WI38 (cell line): ENCODE measurements around the gene FOXJ3.

Source experiments
- H3K4me3 ChIP-seq: 2 replicates; pipeline ENCODE4 v1.5.1; 2011; ENCODE audit warnings: low read depth, mild to moderate bottlenecking, control low read depth, low read length
- TF ChIP-seq, protein P1 (sequence below): IDR thresholded peaks from 2 replicates; pipeline ENCODE4 v1.5.1; 2012; ENCODE audit warnings: low read depth, mild to moderate bottlenecking, control low read depth, low read length

Gene FOXJ3

DNA sequence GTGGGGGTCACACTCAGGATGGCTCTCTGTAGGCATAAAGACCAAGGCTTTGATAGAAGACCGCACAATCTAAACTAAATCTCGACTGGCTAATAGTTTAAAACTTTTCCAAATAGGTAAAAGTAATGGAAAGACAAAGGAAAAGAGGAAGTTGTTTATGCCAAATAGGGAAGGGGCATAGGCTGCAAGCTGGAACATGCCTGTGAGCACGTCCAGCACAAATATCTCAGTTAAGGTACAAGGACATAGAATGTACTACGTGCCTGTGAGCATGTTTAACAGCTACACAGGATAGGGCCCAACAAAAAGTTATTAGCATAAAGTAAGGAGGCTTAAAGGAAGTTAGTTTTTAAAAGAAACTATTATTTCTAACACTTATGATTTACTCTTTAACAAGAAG lies 142.9 kb downstream of the FOXJ3 start:
- TF ChIP-seq, protein P1, sequence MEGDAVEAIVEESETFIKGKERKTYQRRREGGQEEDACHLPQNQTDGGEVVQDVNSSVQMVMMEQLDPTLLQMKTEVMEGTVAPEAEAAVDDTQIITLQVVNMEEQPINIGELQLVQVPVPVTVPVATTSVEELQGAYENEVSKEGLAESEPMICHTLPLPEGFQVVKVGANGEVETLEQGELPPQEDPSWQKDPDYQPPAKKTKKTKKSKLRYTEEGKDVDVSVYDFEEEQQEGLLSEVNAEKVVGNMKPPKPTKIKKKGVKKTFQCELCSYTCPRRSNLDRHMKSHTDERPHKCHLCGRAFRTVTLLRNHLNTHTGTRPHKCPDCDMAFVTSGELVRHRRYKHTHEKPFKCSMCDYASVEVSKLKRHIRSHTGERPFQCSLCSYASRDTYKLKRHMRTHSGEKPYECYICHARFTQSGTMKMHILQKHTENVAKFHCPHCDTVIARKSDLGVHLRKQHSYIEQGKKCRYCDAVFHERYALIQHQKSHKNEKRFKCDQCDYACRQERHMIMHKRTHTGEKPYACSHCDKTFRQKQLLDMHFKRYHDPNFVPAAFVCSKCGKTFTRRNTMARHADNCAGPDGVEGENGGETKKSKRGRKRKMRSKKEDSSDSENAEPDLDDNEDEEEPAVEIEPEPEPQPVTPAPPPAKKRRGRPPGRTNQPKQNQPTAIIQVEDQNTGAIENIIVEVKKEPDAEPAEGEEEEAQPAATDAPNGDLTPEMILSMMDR = no peak
- H3K4me3 ChIP-seq = no peak overlapping the region

DNA sequence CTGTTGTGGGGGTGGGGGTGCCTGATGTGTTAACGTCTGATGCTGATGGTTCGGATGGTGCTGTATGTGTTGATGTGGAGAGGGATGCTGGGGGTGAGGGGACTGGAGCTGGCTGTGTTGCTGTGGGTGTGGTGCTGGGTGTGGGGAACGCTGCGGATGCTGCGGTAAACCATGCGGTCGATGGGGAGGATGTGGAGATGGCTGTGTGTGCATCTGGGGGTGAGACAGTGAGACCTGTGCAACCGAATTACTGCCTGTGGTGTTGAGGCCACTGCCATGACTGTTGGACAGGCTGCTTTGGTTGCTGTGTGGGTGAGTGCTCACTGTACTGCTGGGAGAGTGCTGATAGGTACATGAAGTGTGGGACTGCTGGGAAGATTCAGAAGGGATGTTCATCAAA lies 143.7 kb downstream of the FOXJ3 start:
- H3K4me3 ChIP-seq = no peak overlapping the region
- TF ChIP-seq, protein P1 = no peak

DNA sequence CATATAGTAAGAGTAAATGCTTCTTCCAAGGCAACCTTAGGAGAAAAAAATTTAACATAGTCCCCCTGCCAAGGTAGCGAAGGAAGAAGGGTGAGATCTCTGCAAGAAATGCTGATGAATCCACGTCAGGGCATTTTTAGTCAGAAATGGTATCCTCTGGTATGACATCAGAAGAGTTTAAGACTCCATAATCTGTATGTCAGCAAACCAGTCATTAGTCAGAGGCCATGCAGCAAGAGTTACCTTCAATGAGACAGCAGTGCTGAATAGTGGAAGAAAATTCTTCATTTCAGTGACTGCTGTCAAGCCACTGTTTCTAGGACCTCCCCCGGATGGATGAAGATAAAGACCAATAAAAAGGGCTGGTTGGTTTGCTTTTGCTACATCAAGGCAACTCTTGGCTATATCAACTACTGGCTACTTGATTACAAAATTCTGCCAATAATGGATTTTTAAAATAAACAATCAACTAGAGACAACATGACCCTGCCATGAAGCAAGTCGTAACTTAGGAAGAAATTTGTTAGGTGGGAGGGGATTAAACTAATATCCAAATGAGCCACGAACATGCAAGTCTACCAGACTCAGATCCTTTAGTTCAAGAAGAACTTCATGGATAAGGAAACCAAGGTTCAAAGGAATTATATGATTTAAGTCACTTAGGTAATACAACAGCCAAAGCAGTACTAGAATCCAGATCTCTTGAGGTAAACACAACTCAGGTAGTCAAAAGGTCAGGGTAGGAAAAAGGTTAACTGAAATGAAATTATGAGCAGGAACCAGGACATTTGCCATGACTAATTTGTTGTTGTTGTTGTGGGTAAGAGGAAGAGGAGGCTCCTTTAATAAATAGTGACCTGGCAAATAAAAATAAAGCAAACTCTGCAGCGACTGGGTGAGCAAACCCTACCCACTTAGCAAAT lies 144.8 kb downstream of the FOXJ3 start:
- no peak overlapping the region for H3K4me3 ChIP-seq
- TF ChIP-seq, protein P1 = no peak

DNA sequence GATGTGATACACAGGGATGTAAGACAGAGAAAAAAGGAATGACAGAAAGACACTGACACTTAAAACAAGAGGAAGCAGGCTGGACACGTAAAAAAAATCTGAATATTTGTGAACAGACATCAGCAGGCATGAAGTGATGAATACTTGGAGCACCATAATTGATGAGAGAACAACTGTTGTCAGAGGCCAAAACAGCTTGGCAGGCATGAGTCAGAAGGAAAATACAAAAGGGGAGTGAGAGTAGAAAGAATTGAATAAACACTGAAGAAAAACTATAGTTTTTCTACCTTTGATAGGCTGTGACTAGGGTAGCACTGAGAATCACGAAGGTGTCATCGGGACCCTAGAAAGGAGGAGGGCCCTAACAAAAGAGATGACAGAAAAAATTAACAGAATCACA lies 148.9 kb downstream of the FOXJ3 start:
- TF ChIP-seq, protein P1 = no peak

DNA sequence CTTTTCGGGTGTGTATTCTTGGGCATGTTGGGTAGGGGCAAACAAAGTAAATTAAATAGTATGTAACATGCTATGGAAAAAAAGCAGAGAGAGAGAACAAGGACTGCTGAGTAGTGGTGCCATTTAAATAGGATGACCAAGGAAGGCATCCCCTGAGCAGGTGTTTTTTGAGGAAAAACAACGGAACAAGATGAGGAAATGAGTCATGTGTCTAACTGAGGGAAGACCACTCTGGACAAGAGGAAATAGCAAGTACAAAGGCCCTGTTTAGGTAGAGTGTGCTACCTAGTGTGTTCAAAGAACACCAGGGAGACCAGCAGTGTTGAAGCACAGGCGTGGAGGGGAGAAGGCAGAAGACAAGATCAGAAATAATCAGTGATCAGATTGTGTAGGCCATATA lies 150.4 kb downstream of the FOXJ3 start:
- TF ChIP-seq, protein P1 = no peak
- H3K4me3 ChIP-seq = no peak overlapping the region

More for the DNA sequence above, 148.9 kb downstream of the FOXJ3 start:
- H3K4me3 ChIP-seq = no peak overlapping the region

DNA sequence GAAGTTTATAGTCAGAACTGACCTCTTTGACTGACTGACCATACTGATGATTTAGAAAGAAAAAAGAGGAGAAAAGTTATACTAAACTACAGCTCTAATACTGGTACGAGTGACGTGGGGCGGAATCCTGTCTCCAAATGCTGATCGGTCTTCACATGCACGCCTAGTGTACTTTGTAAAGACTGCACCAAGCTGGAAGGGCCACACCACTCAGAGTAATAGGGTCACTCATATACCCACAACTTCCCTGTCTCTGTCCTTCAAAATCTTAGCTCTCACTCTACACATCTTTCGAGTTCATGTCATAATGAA lies 151.1 kb downstream of the FOXJ3 start:
- TF ChIP-seq, protein P1 = no peak
- H3K4me3 ChIP-seq = no peak overlapping the region

DNA sequence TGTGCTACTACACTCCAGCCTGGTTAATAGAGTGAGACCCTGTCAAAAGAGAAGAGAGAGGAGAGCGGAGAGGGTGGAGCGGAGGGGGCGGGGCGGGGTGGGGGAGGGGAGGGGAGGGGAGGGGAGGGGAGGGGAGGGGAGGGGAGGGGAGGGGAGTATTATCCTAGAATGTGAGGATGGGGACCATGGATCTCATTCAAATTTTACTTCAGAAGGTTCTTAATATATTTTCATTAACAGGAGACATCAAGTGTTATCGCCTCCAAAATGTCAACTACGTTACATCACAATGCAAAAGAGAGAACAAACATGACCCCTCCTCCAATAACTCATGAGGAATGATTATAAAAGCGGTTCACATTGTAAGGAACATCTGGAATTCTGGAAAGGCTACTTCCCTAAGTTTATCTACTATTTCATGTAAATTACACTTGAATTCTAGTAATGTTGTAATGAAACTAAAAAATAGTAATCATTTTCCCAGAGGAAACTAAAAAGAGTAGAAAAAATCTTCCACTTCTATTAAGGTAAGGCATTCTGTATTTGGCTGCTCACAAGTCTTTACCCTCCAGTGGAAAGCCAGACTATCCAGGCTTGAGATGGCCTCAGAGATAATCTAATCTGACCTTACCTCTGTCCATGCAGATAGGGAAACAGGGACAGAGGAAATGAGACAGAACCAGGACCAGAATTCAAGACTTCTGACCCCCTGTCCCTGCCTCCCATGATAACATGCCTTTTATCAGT lies 151.7 kb downstream of the FOXJ3 start:
- no peak overlapping the region for H3K4me3 ChIP-seq
- TF ChIP-seq, protein P1 = no peak
